DOHH2 (cell line): ENCODE measurements around the gene RPS17.

ENCODE experiments used
- CTCF ChIP-seq: fragments of 200-600 bp; sonication (generic); IDR thresholded peaks from one replicate; pipeline ENCODE4 v1.5.1; 2014; ENCODE audit warnings: antibody characterized with exemption, mild to moderate bottlenecking, low read depth, low read length; ENCODE audit not compliant: poor library complexity, severe bottlenecking
- EZH2phosphoT487 ChIP-seq: fragments of 200-600 bp; sonication (generic); IDR thresholded peaks from 2 replicates; pipeline ENCODE4 v1.6.1; 2017; ENCODE audit warnings: borderline replicate concordance, mild to moderate bottlenecking, antibody characterized with exemption, low read length, moderate library complexity, mixed read lengths

DNA sequence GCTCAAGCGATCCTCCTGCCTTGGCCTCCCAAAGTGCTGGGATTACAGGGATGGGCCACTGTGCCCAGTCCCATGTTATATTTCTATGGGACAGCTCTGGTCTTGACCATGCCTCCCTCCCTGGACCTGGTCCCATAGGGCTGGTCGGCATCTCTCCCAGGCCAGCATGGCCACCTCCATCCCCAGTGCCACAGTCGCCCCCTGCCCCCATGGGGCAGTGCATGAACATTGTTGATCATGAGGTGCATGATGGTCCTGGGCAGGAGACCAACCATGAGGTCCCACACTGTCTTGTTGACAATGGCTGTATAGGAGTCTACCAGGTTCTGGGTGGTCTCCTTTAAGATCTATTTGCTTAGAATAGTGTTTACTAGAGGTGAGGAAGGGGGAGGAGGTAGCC is 6.5 kb downstream of the RPS17 start:
- TF ChIP-seq CTCF: no peak
- TF ChIP-seq EZH2phosphoT487: no peak
